MCF 10A (cell line): Measurements from ENCODE around the gene LCN2. TPM values are rescaled to one million over a fixed set of nuclear protein-coding genes. Genes with fewer than 3 reads are reported as not detected.

ENCODE experiments used
- BruUV-seq: library from RNA; stranded (reverse); fragments of 400-500 nt; replicated peaks from 2 replicates; lab custom pipeline; 2021; lab: Mats Ljungman, UMichigan
- CTCF ChIA-PET: fragments of 300-600 bp; sonication (Branson Sonifier 250); formaldehyde crosslinking; extraction: SDS; loops from one replicate; lab custom pipeline; 2021; ENCODE audit warnings: antibody characterized with exemption, inconsistent platforms; lab: Yijun Ruan, JAX
- POLR2A ChIA-PET: fragments of 300-600, 350-650 bp; sonication (Branson Sonifier 250); formaldehyde crosslinking; extraction: SDS; loops from one replicate; lab custom pipeline; 2020; ENCODE audit warnings: antibody characterized with exemption, inconsistent platforms; lab: Yijun Ruan, JAX
- DNase-seq: peaks from one replicate; pipeline ENCODE4 v3.0.0-alpha.2; 2018; ENCODE audit not compliant: unreplicated experiment
- H3K27ac Mint-ChIP-seq: one replicate; pipeline ENCODE4 v1.8.0; 2022; ENCODE audit warnings: mild to moderate bottlenecking, low read depth, mixed read lengths; ENCODE audit not compliant: unreplicated experiment
- H3K27me3 Mint-ChIP-seq: one replicate; pipeline ENCODE4 v1.8.0; 2022; ENCODE audit warnings: mixed read lengths; ENCODE audit not compliant: insufficient read depth, unreplicated experiment
- H3K36me3 Mint-ChIP-seq: one replicate; pipeline ENCODE4 v1.8.0; 2022; ENCODE audit warnings: mild to moderate bottlenecking, moderate library complexity, mixed read lengths; ENCODE audit not compliant: insufficient read depth, unreplicated experiment
- H3K4me1 Mint-ChIP-seq: one replicate; pipeline ENCODE4 v1.8.0; 2022; ENCODE audit warnings: mixed read lengths; ENCODE audit not compliant: insufficient read depth, unreplicated experiment
- H3K4me3 Mint-ChIP-seq: one replicate; pipeline ENCODE4 v1.8.0; 2022; ENCODE audit warnings: mild to moderate bottlenecking, moderate library complexity, mixed read lengths; ENCODE audit not compliant: unreplicated experiment
- H3K9me3 Mint-ChIP-seq: one replicate; pipeline ENCODE4 v1.8.0; 2022; ENCODE audit warnings: mixed read lengths; ENCODE audit not compliant: unreplicated experiment
- intact Hi-C: fragments of 100-400 bp; cut with micrococcal nuclease; formaldehyde crosslinking; loops from 2 replicates; pipeline ENCODE4 v1.14.1; 2022
- total RNA-seq: library from RNA; stranded (reverse); gene quantifications from 2 replicates; pipeline ENCODE4 v1.2.3, GENCODE V29; 2022
- TF ChIP-seq, protein P1 (sequence below): fragments of 200-600 bp; IDR thresholded peaks from one replicate; pipeline ENCODE4 v1.8.0; 2022; ENCODE audit warnings: antibody characterized with exemption, mild to moderate bottlenecking; ENCODE audit not compliant: unreplicated experiment

The LCN2 gene
- total RNA-seq, 1 experiment from 2014 or later: 7.7 TPM

DNA sequence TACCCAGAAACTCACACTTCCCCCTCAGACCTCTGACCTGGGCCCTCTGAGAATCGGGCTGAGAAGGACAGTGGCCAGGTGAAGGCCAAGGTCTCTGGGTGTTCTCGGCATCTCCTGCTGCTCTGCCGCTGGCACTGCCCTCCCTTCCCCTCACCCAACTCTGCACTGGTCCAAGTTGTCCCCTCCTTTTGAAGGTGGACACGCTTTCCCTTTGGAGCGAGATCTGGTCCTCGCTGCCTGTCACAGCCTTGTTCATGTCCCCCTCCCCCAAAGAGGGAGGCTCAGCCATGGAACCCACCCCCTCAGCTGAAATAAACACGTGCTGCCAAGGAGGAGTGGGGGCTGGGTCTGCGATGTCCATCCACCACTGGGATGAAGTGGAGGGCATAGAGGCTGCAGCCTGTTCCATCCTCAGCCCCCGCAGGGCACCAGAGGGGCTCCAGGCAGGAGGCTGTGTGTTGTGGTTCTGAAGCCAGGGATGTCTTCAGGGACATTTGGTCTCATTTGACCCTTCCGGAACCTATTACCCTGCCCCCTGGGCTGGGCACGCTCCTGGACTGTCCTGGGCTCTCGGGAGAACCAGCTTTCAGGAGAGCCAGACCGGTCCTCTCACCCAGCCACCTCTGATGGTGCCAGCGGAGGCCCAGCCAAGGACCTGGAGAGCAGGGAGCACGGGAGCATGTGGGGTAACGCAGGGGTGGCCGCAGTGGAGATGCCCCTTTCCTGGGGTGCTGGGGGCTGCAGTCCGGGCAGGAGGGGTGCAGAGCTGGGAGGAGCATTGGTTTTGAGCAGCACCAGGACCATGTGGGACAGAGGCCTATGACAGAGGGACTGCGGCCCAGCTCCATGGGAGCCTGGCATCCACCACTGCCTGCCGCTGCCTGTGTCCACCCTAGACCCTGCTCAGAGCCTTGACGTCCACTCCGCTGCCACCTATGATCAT lies 4.7 kb upstream of the LCN2 start:
- no peaks in the 10 kb centered on the region for H3K27me3 Mint-ChIP-seq
- no TSS peak for BruUV-seq
- POLR2A ChIA-PET: interaction anchor here (1.6 kb wide), 1 partner anchor 16 kb away, joined by 3 read pairs; no protein-coding TSS in a partner anchor

DNA sequence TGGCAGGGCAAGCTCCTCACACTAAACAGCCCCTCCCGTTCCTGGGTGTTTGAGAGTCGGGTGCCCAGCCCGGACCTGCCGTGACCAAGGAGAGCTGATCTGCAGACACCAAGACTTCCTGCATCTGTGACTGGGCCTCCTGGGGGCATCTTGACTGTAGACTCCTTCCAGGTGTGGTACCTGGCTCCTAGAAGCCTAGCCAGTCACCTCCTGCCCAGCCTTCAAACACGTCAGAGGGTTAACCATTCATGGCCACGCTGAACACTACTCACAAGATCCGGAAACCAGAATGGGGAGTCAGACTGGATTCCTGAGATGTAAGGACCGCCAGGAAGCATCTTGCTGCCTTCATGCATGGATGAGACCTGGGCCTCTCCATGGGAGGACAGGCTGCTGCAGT lies 3.7 kb upstream of the LCN2 start:
- Mint-ChIP-seq H3K27me3 (no peaks in the 10 kb centered on the region), H3K4me1 (peaks cover 36% of the 10 kb centered on the region), H3K9me3 (no peaks in the 10 kb centered on the region), H3K27ac (no peak overlapping the region), H3K36me3 (no peaks in the 10 kb centered on the region), H3K4me3 (no peak overlapping the region)
- no peak for DNase-seq
- BruUV-seq: no TSS peak
- ChIA-PET CTCF (interaction anchor here (0.7 kb wide), 1 partner anchor 19 kb away, joined by 3 read pairs; no protein-coding TSS in a partner anchor), POLR2A (interaction anchor here (1.6 kb wide), 1 partner anchor 17 kb away, joined by 3 read pairs; no protein-coding TSS in a partner anchor)
- intact Hi-C loops: no loop called here
- TF ChIP-seq, protein P1, sequence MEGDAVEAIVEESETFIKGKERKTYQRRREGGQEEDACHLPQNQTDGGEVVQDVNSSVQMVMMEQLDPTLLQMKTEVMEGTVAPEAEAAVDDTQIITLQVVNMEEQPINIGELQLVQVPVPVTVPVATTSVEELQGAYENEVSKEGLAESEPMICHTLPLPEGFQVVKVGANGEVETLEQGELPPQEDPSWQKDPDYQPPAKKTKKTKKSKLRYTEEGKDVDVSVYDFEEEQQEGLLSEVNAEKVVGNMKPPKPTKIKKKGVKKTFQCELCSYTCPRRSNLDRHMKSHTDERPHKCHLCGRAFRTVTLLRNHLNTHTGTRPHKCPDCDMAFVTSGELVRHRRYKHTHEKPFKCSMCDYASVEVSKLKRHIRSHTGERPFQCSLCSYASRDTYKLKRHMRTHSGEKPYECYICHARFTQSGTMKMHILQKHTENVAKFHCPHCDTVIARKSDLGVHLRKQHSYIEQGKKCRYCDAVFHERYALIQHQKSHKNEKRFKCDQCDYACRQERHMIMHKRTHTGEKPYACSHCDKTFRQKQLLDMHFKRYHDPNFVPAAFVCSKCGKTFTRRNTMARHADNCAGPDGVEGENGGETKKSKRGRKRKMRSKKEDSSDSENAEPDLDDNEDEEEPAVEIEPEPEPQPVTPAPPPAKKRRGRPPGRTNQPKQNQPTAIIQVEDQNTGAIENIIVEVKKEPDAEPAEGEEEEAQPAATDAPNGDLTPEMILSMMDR: no peak

More for the DNA sequence above, 4.7 kb upstream of the LCN2 start:
- peaks cover 26% of the 10 kb centered on the region for H3K4me1 Mint-ChIP-seq
- CTCF ChIA-PET: no interaction called here
- DNase-seq: no peak
- TF ChIP-seq, protein P1: no peak
- intact Hi-C loops: no loop called here
- no peak overlapping the region for H3K4me3 Mint-ChIP-seq
- H3K36me3 Mint-ChIP-seq: no peaks in the 10 kb centered on the region
- no peak overlapping the region for H3K27ac Mint-ChIP-seq
- no peaks in the 10 kb centered on the region for H3K9me3 Mint-ChIP-seq

DNA sequence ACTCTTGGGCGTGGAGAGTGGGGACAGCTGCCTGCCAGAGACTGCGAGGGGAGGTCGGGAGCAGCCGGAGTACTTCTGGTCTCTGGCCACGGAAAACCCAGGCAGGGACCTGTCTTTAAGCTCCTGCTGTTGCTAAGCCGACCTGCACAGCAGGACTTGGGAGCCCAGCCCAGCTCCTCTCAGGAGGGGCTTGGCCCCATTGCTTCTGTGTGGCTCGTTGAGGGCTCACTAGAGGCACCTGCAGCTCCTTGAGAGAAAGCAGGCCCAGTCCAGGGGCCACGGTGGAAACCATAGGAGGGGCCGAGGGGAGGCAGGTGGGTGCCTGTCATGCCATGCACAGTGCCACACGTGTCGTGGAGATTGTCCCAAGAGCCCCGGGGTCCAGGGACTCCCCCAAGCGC lies 3.3 kb upstream of the LCN2 start:
- intact Hi-C loops: no loop called here
- ChIA-PET POLR2A (interaction anchor here (1.6 kb wide), 1 partner anchor 17 kb away, joined by 3 read pairs; no protein-coding TSS in a partner anchor), CTCF (interaction anchor here (0.7 kb wide), 1 partner anchor 20 kb away, joined by 3 read pairs; no protein-coding TSS in a partner anchor)
- no peak for DNase-seq
- Mint-ChIP-seq H3K4me3 (no peak overlapping the region), H3K27me3 (no peaks in the 10 kb centered on the region), H3K9me3 (no peaks in the 10 kb centered on the region), H3K4me1 (peaks cover 40% of the 10 kb centered on the region), H3K36me3 (no peaks in the 10 kb centered on the region), H3K27ac (no peak overlapping the region)
- BruUV-seq: no TSS peak
- TF ChIP-seq, protein P1: no peak

DNA sequence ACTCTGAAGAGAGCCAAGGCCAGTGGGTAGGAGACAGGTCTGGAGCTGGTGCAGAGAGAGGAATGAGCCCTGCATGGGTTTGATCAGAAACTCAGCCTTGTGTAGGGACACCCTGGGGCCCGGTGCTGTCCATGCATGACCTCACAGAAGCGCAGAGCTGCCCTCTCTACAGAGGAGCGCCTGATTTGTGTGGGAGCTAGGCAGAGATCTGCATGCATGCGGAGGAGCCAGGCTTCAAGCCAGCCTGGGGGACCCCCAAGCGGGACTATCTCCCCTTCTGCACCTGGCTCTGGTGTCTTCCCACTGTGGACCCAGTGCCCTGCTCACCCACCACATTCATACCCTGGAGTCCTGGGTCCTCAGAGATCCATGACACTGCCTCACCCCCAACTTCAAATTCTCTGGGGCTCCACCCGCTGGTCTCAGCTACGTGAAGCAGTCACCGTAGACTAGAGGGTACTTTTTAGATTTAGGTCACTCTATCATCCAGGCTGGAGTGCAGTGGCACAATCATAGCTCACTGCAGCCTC lies 2.6 kb upstream of the LCN2 start:
- TF ChIP-seq, protein P1: no peak
- no peak for DNase-seq
- H3K27ac Mint-ChIP-seq: no peak overlapping the region
- ChIA-PET POLR2A (interaction anchor here (0.5 to 1.6 kb wide), 4 partner anchors 11 to 65 kb away, joined by 3 read pairs; no protein-coding TSS in a partner anchor), CTCF (interaction anchor here (0.7 to 0.8 kb wide), 2 partner anchors 10 to 18 kb away, joined by 4 to 5 read pairs; no protein-coding TSS in a partner anchor)
- H3K27me3 Mint-ChIP-seq: no peaks in the 10 kb centered on the region
- intact Hi-C loops: no loop called here
- H3K36me3 Mint-ChIP-seq: no peaks in the 10 kb centered on the region
- no peaks in the 10 kb centered on the region for H3K9me3 Mint-ChIP-seq
- BruUV-seq: no TSS peak
- H3K4me1 Mint-ChIP-seq: peaks cover 43% of the 10 kb centered on the region
- H3K4me3 Mint-ChIP-seq: no peak overlapping the region
